ENCODE measurements around the gene TBL1Y. TPM values are rescaled to one million over a fixed set of nuclear protein-coding genes. Genes with fewer than 3 reads are reported as not detected.

TBL1Y gene
- total RNA-seq, 1 experiment from 2014 or later: not detected

GRCh38 chrY:7122202-7122601, 211.7 kb downstream of the TBL1Y start:
- Histone ChIP-seq H3K9me2 (ENCODE audit: insufficient read depth) (no peaks in the 10 kb centered on the region), H3K9ac (ENCODE audit: low read length) (no peak overlapping the region), H3K4me3 (replicated peaks in 1 of 2; ENCODE audit: low read depth in 1 of 2, low read length in 2 of 2) (no peak overlapping the region), H3K9me3 (ENCODE audit: control insufficient read depth in 1 of 2, insufficient read depth in 1 of 2, low read depth in 1 of 2, low read length in 2 of 2) (no peaks in the 10 kb centered on the region), H3K4me1 (ENCODE audit: control insufficient read depth in 1 of 2, insufficient read depth in 2 of 2, low read length in 2 of 2) (no peaks in the 10 kb centered on the region), H3K27me3 (ENCODE audit: insufficient read depth, low read length) (no peaks in the 10 kb centered on the region), H3K79me2 (ENCODE audit: insufficient read depth, low read length) (no peaks in the 10 kb centered on the region), H3K27ac (ENCODE audit: low read depth, low read length) (no peak overlapping the region), H3K4me2 (ENCODE audit: low read length) (no peak overlapping the region), H3K36me3 (ENCODE audit: control insufficient read depth in 1 of 2, insufficient read depth in 2 of 2, low read length in 2 of 2) (no peaks in the 10 kb centered on the region), H4K20me1 (ENCODE audit: insufficient read depth) (no peaks in the 10 kb centered on the region), H2AFZ (ENCODE audit: low read depth, low read length, poor library complexity, severe bottlenecking) (no peak overlapping the region)
- no peak for TF ChIP-seq POLR2A (IDR thresholded peaks at IDR 0.05; ENCODE audit: borderline replicate concordance, extremely low read depth, insufficient read depth, insufficient read length)
- TF ChIP-seq SRF (IDR thresholded peaks at IDR 0.05; ENCODE audit: low read depth): no peak
- no peak for TF ChIP-seq ATF3 (IDR thresholded peaks at IDR 0.05)
- TF ChIP-seq CTCF (IDR thresholded peaks at IDR 0.05 in 2 of 3, conservative IDR thresholded peaks at IDR 0.05 in 1 of 3; ENCODE audit: borderline replicate concordance in 1 of 3, insufficient read depth in 1 of 3, low read depth in 2 of 3, low read length in 2 of 3): no peak
- TF ChIP-seq YY1 (IDR thresholded peaks at IDR 0.05; ENCODE audit: extremely low read depth, insufficient replicate concordance, low read depth, low read length): no peak
- TF ChIP-seq CBX3 (IDR thresholded peaks at IDR 0.05; ENCODE audit: low read depth): no peak
- TF ChIP-seq REST (IDR thresholded peaks at IDR 0.05; ENCODE audit: low read depth): no peak
- TF ChIP-seq JUND (IDR thresholded peaks at IDR 0.05): no peak
- TF ChIP-seq ZNF274 (IDR thresholded peaks at IDR 0.05; ENCODE audit: low read depth, low read length): no peak
- TF ChIP-seq SP1 (IDR thresholded peaks at IDR 0.05; ENCODE audit: low read depth): no peak
- TF ChIP-seq SIN3A (IDR thresholded peaks at IDR 0.05; ENCODE audit: low read depth): no peak
- TF ChIP-seq MAX (IDR thresholded peaks at IDR 0.05): no peak
- no peak for TF ChIP-seq FOSL1 (IDR thresholded peaks at IDR 0.05; ENCODE audit: low read depth)
- ATAC-seq: no peak
- RAD21 ChIA-PET (ENCODE audit: low non-redundant PET in 1 of 2, low total read pairs in 2 of 2, uncharacterized antibody in 2 of 2, unreplicated experiment in 2 of 2): no interaction called here
- no peak for DNase-seq (ENCODE audit: low read depth, low spot score)
- intact Hi-C loops (cut with micrococcal nuclease): no loop called here
- BruUV-seq (replicated peaks): no TSS peak
- CTCF ChIA-PET: no interaction called here
- POLR2A ChIA-PET: no interaction called here
